HG03439 (cell line): Measurements from ENCODE around the gene NFATC4.

Experiments
- ATAC-seq: cut with Tn5 transposase; IDR thresholded peaks from one replicate; pipeline ENCODE4 v1.9.1; 2021; ENCODE audit warnings: mild to moderate bottlenecking, moderate library complexity; ENCODE audit not compliant: unreplicated experiment

NFATC4 gene

GRCh38 chr14:24427537-24428508, 59.8 kb downstream of the NFATC4 start:
- no peak for ATAC-seq

- no peak for ATAC-seq
These were observed 60.8 kb downstream of the NFATC4 start for GRCh38 chr14:24428628-24429394.
